Adrenal gland (tissue), 12 donors: Measurements from ENCODE around the gene ARL13A. TPM values are rescaled to one million over a fixed set of nuclear protein-coding genes. Genes with fewer than 3 reads are reported as not detected.
A peak's percentile ranks its signal among the peaks of the same experiment; 100 is the strongest.

Experiments used
- DNase-seq, 7 donors: peaks; one replicate each; pipeline ENCODE4 v3.0.0-alpha.2; 2019 to 2020
- H3K27ac ChIP-seq, 5 donors: fragments of 200-600 bp; sonication (generic) in 4 of 5; 1 replicate in 3 of 5; 2 replicates in 2 of 5; pipeline versions ENCODE4 v1.5.1 to v1.8.0; 2016 to 2020; ENCODE audit warnings: mild to moderate bottlenecking in 1 of 5
- H3K27me3 ChIP-seq: fragments of 200-600 bp; 2 replicates; pipeline ENCODE4 v1.8.0; 2021
- H3K36me3 ChIP-seq, 2 donors: fragments of 200-600 bp; replicated peaks in 1 of 2; 1 replicate in 1 of 2; 2 replicates in 1 of 2; pipeline versions ENCODE4 v1.5.1 to v1.8.0; 2018 to 2022
- H3K4me1 ChIP-seq, 2 donors: fragments of 200-600 bp; replicated peaks in 1 of 2; 1 replicate in 1 of 2; 2 replicates in 1 of 2; pipeline versions ENCODE4 v1.5.1 to v1.8.0; 2018 to 2021
- H3K4me3 ChIP-seq, 4 donors: fragments of 200-600 bp; sonication (generic) in 3 of 4; one replicate each; pipeline ENCODE4 v1.5.1; 2016 to 2018
- H3K9me3 ChIP-seq, 3 donors: fragments of 200-600 bp; sonication (generic) in 1 of 3; replicated peaks in 1 of 3; 1 replicate in 2 of 3; 2 replicates in 1 of 3; pipeline versions ENCODE4 v1.5.1 to v1.8.0; 2016 to 2021
- CTCF ChIP-seq, 6 experiments: fragments of 450-650 bp in 4 of 6; fragments of 200-600 bp in 2 of 6; sonication (generic) in 1 of 6; IDR thresholded peaks; 1 replicate in 5 of 6; 2 replicates in 1 of 6; pipeline versions ENCODE4 v1.5.1 to v1.8.0; 2016 to 2021; ENCODE audit warnings: antibody characterized with exemption in 6 of 6, mild to moderate bottlenecking in 2 of 6, moderate library complexity in 1 of 6
- POLR2A ChIP-seq, 2 donors: fragments of 450-650 bp; IDR thresholded peaks; one replicate each; pipeline ENCODE4 v1.6.1; 2017; ENCODE audit warnings: antibody characterized with exemption in 2 of 2, mild to moderate bottlenecking in 2 of 2, moderate library complexity in 1 of 2
- WGBS, 4 donors: extraction: QIAGEN DNeasy Blood & Tissue Kit in 2 of 4; methylation state at CpG; one replicate each; pipeline versions ENCODE4 v1.1.5 to v1.1.7; 2013 to 2017; 5-methylcytosine and 5-hydroxymethylcytosine counted together
- intact Hi-C, 2 donors: fragments of 100-400 bp; cut with DNase I; formaldehyde crosslinking; loops; one replicate each; pipeline versions ENCODE4 v1.14.1 to v1.15.0; 2022 to 2023
- polyA plus RNA-seq, 3 donors: library from polyadenylated mRNA; stranded (reverse); fragments of 200-250 nt in 2 of 3; fragments of 350-450 nt in 1 of 3; fragmentation: Illumina TruSeq in 1 of 3; extraction: RNeasy Lipid Tissue Mini Kit (QIAGEN cat#74804) in 1 of 3; gene quantifications; one replicate each; pipeline ENCODE4 v1.2.3, GENCODE V29; 2013 to 2014
- total RNA-seq, 9 donors: library from RNA; depleted of rRNA in 4 of 9; stranded (reverse); fragments of >200 nt in 4 of 9; fragments of 120-200 nt in 1 of 9; fragmentation: NEBNext Ultra II Directional in 1 of 9; extraction: Animal tissue kit (Norgen Biotek cat#: 25700) in 1 of 9; gene quantifications; one replicate each; pipeline versions ENCODE4 v1.1.0 to v1.2.4, GENCODE V29; 2013 to 2023
- donor health status: healthy with polysubstance abuse.
- donor health status: Bipolar disorder and iron deficiency.
- donor health status: DM: yes; HTN: yes; CAD: no.
- donor health status: DM: no; HTN: no; CAD: no.
- donor health status: DM: no; HTN: no; CAD: no.
- donor health status: DM: yes; HTN: yes; CAD: no.

The ARL13A gene
- total and polyA plus RNA-seq, 12 donors: not detected

- TF ChIP-seq POLR2A (IDR thresholded peaks at IDR 0.05) (no peak), CTCF (IDR thresholded peaks at IDR 0.05) (no peak)
- Histone ChIP-seq H3K4me3 (no peak overlapping the region), H3K9me3 (no peaks in the 10 kb centered on the region), H3K36me3 (no peaks in the 10 kb centered on the region), H3K4me1 (no peaks in the 10 kb centered on the region), H3K27me3 (no peaks in the 10 kb centered on the region), H3K27ac (no peak overlapping the region)
- no peak for DNase-seq
- intact Hi-C loops: no loop called here
Measured at GRCh38 chrX:100984818-100985217, 15.3 kb downstream of the ARL13A start.

- Histone ChIP-seq H3K27ac (no peak overlapping the region), H3K4me3 (no peak overlapping the region), H3K4me1 (peaks cover 0 to 4% of the 10 kb centered on the region in 2 donors), H3K27me3 (no peaks in the 10 kb centered on the region), H3K36me3 (no peaks in the 10 kb centered on the region), H3K9me3 (no peaks in the 10 kb centered on the region)
- intact Hi-C loops: no loop called here
- WGBS, 4 donors: 58 to 87% (median 71%) methylated on average over 2 of the region's 2 CpGs
- no peak for DNase-seq
- TF ChIP-seq CTCF (IDR thresholded peaks at IDR 0.05) (no peak), POLR2A (IDR thresholded peaks at IDR 0.05) (no peak)
Measured at GRCh38 chrX:100990139-100990538, 20.6 kb downstream of the ARL13A start.

GRCh38 chrX:100994352-100995281, 25.1 kb downstream of the ARL13A start:
- H3K27ac ChIP-seq: no peak overlapping the region
- peaks cover 0 to 4% of the 10 kb centered on the region in 2 donors for H3K4me1 ChIP-seq
- TF ChIP-seq POLR2A (IDR thresholded peaks at IDR 0.05): no peak
- TF ChIP-seq CTCF (IDR thresholded peaks at IDR 0.05): no peak
- WGBS, 4 donors: 44 to 74% (median 65%) methylated on average over 3 to 5 of the region's 5 CpGs
- no peaks in the 10 kb centered on the region for H3K9me3 ChIP-seq
- DNase-seq: peak in 1 of 7 donors; percentile 2
- intact Hi-C loops: no loop called here
- no peaks in the 10 kb centered on the region for H3K36me3 ChIP-seq
- H3K27me3 ChIP-seq: no peaks in the 10 kb centered on the region
- no peak overlapping the region for H3K4me3 ChIP-seq

- DNase-seq: no peak
- 76 to 92% (median 87%) methylated on average over 5 of the region's 5 CpGs for WGBS, 4 donors
- Histone ChIP-seq H3K27me3 (no peaks in the 10 kb centered on the region), H3K9me3 (no peaks in the 10 kb centered on the region), H3K36me3 (no peaks in the 10 kb centered on the region), H3K27ac (no peak overlapping the region), H3K4me3 (no peak overlapping the region), H3K4me1 (peaks cover 0 to 4% of the 10 kb centered on the region in 2 donors)
- intact Hi-C loops: no loop called here
- no peak for TF ChIP-seq CTCF (IDR thresholded peaks at IDR 0.05)
- TF ChIP-seq POLR2A (IDR thresholded peaks at IDR 0.05): no peak
Measured at GRCh38 chrX:100995469-100995868, 26.0 kb downstream of the ARL13A start.
